Activated CD4-positive, CD25-positive, alpha-beta regulatory T cell treated with anti-CD3 and anti-CD28 coated beads, Interleukin-2, amount 50 U/mL, for 24 hours (primary cell): ENCODE measurements around the gene KCNAB2.
A peak's percentile ranks its signal among the peaks of the same experiment; 100 is the strongest.

ENCODE experiments used
- ATAC-seq, 2 donors: fragments of 150-1000 bp; cut with Tn5 transposase; one replicate each; pipeline ENCODE4 v1.10.0; 2021; ENCODE audit warnings: mild to moderate bottlenecking in 1 of 2, moderate library complexity in 1 of 2

Gene KCNAB2

DNA sequence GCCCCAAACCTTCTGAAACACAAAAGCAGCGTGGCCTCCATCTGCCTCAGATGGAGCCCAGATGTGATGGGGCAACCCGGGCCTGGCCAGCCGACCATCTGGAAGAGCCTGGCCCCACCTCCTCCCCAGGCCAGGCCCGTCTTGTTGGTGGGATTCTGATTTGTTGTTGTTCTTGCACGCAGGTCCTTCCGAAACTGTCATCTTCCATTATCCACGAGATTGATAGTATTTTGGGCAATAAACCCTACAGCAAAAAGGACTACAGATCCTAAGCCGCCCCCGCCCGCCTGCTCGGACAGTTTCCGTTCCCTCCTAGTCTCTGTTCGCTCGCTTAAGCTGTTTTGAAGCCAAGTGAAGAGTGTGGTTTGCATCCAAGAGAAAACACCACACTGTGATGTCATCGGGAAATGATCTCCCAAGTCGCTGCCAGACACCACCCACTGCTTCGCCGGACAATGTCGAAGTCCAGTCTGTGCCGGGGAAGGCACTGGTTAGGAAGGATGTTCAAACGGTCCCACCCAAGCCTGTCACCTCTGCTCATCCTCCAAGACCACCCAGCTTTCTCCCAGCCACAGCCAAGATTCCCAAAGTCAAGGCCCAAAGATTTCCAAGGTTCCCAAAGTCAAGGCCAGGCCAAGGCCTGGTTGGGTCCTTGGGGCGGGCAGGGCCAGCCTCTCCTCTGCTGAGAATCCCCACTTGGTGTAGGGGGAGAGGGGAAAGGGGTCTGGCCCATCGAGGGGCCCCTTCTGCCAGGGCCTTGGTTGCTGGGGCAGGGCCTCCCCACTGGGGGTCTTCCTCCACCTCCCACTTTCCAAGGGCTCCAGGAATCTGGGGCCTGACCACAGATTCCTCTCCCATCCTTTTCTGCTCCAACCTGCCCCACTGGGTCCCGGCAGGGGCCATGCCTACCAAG lies 52.9 kb downstream of the KCNAB2 start:
- ATAC-seq, result no peak

DNA sequence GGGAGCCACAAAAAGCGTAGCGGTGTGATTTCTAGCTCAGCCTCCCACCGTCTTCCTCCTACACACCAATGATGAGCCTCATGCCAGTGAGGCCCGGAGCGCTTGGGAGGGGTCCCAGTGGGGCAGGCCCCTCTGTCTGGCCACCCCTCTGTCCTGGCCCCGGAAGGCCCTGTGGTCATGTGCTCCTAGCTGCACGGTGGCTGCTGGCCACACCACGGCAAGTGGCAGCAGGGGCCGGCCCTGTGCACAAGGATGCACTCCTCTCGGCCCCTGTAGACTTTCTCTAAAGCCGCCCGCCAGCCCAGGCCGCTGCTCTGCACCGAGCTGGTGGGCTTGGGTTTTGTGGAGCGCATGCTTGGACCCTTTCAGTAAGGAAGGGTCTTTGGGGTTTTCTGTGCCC lies 53.6 kb downstream of the KCNAB2 start:
- ATAC-seq, result no peak

DNA sequence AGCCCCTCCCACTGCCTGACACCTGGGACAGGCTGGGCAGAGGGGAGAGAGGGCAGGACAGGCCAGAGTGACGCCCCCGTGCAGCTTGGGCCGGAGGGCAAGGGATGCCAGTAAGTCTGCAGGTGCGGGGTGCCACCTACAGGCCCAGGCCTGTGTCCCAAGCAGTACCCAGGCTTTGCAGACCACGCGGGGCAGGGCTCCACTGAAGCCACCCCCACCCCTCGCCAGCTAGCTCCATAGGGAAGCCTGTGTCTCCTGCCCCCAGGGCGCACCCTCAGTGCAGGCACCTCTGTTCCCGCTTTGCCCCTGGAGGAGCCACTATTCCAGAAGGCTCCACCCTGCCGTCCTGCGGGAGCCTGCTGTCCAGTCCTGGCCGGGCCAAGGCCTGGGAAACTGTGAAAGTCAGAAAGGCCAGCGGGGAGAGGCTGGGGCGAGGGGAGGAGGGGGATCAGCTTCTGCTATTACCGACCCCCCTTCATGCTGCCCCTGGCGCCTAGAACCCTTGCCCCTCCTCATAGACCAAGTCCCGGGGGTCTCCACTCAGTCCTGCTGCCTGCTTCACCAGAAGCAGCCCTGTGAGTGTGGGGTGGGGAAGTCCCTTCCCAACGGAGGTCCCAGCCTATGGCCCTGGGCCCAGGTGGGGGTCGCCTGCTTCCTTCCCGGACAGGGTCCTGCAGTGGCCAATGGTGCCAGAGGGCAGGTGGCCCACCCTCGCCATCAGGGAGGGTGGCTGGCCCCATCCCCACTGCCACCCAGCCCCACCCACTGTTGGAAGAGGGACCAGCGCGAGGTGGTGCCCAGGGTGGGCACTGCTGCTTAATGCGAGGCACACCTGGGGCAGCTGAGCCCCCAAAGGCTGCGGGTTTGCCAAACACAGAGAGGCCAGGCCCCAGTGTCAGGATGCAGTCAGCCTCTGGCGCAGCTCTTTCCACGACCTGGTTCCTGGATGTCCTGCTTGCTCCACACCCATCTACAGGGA lies 54.4 kb downstream of the KCNAB2 start:
- no peak for ATAC-seq

DNA sequence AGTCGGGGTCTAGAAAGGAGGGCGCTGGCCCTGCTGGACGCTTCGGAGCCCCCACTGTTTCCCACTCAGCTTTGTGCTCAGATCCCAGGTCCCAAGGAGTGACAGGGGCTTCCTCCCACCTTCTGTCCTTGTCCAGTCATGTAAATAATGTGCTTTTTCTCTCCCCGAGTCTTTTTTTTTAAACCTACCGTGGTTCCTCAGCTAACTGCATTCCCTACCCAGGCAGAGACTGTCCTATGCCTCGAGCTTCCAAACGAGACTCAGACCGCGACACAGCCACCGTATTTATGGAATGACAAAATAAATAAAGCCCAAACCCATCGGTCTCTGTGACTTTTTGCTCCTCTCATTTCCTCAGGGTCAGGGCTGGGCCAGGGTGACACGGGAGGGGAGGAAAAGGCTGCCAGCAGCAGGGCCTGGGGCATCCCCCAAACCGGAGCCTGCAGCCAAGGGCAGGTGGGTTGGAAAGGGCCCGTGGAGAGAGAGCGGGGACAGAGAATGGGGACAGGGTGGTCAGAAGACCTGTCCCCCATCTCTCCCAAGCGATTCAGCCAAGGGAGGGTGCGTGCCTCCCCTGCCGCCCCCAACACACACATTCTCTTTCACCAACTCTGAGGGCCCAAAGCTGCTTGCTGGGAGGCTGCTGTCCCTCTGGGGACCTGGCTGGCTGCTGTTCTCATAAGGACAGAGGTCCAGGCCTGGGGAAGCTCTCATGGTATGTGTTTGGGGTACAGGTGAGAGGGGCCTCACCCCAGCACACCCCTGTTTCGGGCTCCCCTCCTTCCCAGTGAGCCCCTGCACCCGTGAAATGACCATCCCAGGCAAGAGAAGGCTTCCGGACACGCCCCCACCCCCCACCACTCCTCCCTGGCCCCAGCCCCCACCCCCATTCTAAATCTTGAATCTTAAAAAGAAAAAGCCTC lies 55.4 kb downstream of the KCNAB2 start:
- ATAC-seq, result no peak

DNA sequence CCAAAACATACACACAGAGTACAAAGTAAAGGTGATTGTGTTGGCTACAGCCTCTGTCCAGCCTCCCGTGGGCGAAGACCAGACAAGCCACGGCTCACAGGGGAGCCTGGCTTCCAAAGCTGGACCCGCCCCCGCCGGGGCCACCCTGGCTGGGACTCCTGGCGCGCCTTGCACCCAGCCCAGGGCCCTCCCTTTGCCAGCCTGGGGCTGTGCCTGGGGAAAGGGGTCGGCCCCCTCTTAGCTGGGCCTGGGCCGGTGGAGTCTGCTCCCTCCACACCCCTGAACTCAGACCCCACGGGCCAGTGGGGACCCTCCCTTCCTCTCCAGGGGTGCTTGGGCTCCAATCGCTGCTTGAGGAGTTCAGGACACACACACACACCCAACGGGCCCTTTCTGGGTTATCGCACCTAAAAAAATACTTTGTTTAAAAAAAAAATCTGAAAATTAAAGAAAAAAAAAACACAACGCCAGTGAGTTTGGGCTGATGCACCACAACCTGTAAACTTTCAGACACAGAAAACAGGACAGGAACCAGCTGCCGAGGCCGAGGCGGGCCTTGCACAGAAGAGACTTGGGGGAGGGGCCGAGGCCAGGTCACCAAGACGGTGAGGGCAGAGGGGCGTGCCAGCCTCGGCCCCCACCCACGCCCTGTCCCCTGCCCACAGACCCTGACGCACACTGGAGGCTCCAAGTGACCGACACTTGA lies 56.3 kb downstream of the KCNAB2 start:
- no peak for ATAC-seq

DNA sequence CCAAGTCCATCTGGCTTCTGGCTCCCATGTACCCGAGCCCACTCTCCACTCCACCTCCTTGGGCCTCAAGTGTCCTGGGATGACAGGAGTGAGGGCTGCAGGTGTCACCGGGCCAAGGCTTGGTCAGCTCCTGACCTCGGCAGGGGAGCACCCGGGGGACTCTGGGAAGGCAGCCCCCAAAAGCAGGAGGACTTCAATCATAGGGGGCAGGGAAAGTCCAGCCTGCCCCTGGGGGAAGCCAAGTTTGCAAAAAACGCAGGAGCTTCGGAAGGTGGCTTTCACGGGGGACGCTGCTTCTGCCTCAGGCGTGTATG lies 56.8 kb downstream of the KCNAB2 start:
- no peak for ATAC-seq

DNA sequence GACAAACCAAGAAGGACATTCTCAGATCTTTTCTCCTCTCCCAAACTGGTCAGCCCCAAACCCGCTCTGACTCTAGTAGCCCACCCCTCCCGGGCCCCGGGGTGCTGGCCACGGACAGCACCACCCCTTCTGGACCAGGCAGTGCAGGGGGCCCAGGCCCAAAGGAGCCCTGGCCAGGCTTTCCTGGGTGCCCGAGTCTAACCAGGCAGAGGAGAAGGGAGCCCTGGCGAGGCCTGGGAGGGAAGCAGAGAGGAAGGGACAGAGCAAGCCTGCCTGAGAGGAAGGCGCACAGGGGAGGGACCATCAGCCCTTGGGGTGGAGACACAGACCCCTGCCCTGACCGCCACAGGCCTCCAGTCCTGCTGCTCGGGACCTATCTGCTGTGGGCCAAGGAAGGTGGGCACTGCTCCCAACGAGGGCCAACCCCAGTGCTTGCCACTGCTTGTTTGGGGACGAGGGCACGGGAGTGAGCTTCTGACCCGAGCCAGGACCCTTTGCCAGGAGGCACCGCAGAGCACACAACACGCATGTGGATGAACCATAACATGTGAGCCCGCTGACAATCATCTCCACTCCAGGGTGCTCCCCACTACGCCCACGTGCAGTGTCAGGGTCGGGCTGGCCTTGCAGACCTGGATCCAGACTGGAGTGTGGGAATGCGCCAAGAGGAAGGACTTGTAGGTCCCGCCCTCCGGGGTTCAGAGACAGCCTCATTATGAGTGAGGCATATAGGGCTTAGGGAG lies 57.6 kb downstream of the KCNAB2 start:
- no peak for ATAC-seq

DNA sequence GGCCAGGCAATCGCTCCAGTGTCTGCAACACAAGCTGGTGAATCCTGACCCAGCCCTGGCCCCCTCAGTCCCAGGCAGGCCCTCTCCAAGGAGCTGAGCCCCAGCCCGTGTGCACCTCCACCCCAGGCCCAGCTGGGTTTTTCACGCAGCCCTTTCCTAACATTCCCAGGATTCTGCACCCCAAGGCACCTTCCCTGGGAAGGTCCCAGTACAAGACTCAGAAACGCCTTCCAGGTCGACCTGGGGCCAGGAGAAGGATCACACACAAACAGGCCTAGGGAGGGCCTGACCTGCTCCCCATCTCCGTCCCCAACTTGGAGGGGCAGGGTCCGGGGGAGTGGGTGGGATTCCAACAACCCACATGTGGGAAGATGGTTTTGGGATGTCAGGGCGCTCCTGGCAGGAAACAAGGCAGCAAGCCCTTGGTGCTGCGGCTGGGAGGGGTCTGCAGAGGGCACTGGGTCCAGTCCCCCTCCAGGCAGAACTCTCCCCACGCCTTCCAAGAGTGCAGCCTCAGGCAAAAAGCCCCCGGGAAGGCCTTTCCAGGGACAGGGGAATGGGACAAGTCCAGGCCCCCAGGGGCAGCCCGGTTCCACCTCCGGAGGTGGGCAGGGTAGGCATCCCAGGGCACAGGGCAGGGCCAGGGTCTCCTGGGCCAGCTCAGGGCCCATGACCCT lies 58.3 kb downstream of the KCNAB2 start:
- ATAC-seq, result no peak

DNA sequence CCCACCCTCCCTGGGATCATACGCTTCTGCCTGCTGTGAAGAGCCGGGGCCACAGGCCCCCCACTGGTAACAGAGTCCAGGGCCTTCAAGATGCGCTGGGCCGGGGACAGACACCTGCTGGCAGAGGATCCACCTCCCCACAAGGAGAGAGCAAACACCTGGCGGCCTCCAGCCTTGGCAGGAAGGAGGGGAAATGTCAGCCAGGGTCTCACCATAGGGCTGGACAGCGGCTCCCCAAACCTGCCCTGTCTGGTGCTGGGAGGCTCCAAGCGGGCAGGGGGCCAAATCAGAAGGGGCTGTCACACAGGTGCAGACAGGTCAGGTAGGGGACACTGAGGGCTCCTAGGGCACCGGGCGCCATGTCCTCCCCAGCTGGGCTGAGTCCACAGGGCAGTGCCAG lies 58.9 kb downstream of the KCNAB2 start:
- no peak for ATAC-seq

DNA sequence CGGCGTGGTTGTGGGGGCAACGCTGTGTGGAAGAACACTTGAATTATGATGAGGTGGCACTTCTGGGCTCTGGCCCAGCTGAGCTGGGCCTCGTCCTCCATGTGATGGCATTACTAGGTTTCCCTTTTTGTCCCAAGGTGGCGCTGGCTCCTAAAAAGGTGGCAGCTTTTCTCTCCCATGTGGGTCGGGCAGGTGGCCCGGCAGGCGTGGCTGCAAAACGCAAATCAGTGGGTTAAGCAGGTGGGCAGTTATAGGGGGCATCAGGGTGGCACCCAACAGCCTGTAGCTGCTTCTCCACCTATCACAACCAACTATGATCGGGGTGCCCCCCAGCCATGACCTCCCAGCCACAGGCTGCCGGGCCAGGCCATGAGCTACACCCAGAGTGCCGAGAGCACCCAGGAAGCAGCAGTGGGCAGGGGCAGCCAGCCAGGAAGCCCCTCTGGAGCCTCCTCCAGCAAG lies 59.6 kb downstream of the KCNAB2 start:
- no peak for ATAC-seq

DNA sequence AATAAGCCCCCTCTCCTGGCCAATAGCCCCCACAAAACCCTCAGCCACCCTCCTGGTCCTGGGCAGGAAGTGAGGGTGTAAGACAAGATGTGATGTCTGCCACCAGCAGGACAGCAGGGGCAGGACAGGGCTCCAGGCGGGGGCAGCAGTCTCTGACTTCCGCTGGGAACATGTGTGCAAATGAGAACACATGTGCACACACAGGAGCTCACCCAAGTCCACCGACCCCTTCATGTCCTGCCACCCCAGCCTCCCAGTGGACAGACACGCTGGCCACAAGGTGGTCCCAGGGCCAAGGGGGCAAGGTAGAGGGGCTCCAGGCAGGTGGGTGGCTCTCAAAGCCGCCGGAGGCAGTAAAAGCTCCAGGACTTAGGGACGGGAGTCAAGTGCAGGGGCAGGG lies 60.1 kb downstream of the KCNAB2 start:
- no peak for ATAC-seq

DNA sequence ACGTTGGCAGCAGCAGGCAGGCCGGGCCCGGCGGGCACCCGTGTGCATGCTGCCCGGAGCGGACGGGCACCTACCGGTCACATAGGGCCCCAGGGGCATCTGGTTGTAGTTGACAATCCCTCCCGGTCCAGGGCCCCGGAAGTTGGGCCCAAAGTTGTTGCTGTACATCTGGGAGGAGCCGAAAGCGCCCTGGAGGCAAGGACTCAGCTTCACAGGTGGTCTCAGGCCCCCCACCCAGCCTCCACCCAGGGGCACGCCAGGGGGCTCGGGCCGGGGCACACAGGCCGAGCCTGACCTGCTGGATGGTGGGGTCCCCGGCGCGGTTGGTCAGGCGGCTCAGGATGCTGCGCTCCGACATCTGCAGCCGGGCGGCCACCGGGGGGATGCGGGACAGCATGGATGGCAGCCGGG lies 60.6 kb downstream of the KCNAB2 start:
- no peak for ATAC-seq

DNA sequence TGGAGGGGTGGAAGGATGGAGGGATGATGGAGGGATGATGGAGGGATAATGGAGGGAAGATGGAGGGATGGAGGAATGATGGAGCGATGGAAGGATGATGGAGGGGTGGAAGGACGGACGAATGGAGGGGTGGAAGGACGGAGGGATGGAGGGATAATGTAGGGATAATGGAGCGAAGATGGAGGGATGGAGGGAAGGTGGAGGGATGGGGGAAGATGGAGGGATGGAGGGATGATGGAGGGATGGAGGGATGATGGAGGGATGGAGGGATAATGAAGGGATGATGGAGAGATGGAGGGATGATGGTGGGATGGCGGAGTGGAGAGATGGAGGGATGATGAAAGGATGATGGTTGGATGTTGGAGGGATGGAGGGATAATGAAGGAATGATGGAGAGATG lies 61.3 kb downstream of the KCNAB2 start:
- no peak for ATAC-seq

DNA sequence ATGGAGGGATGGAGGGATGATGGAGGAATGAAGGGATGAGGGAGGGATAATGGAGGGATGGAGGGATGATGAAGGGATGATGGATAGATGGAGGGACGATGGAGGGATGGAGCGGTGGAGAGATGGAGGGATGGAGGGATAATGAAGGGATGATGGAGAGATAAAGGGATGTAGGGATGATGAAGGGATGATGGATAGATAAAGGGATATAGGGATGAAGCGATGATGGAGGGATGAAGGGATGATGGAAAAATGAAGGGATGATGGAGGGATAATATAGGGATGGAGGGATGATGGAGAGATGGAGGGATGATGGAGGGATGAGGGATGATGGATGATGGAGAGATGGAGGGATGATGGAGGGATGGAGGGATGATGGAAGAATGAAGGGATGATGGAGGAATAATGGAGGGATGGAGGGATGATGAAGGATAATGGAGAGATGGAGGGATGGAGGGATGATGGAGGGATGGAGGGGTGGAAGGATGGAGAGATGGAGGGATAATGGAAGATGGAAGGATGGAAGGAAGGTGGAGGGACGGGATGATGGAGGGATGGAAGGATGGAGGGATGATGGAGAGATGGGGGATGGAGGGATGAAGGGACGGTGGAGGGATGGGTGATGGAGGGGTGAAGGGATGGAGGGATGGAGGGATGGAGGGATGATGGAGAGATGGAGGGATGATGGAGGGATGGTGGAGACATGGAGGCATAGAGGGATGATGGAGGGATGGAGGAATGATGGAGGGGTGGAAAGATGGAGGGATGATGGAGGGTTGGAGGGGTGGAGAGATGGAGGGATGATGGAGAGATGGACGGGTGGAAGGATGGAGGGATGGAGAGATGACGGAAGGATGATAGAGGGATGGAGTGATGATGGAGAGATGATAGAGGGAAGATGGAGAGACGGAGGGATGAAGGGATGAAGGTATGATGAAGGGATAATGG lies 62.0 kb downstream of the KCNAB2 start:
- ATAC-seq, result no peak

DNA sequence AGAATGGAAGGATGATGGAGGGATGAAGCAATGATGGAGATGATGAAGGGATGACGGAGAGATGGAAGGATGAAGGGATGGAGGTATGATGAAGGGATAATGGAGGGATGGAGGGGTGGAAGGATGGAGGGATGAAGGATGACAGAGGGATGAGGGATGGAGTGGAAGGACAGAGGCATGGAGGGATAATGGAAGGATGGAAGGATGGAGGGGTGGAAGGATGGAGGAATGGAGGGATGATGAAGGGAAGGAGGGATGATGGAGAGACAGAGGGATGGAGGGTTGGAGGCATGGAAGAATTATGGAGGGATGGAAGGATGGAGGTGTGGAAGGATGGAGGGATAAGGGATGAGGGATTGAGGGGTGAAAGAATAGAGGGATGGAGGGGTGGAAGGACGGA lies 62.8 kb downstream of the KCNAB2 start:
- ATAC-seq, result no peak

DNA sequence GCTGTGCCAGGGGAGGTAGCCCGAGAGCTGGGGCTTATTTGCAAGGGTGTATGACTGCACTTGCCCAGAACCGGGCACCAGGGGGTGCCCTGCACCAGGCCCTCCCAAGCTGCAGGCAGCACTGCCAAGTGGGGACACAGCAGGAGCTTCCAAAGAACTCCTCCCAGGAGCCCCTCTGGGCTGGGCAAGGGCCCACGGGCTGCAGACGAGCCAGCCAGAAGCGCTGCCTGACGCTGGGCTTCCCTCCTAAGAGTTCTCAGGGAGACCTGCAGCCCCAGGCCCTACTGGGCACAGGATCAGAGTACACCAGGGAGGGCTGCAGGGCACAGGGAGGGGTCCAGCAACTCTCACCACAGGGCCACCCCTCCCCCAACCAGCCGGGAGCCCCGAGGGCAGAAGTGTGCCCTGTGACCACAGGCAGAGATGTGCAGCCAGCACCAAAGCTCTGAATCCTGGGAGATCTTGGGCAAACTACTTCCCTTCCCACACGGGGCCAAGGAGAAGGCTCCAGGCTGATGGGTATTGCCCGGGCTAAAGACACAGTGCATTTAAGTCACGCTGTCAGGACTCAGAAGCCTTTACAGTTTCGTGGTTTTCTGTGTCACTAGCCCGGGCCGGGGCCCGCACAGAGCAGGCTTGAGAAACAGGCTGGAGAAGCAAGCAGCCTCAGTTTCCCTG lies 63.4 kb downstream of the KCNAB2 start:
- ATAC-seq, result peak; percentile 53 to 71

DNA sequence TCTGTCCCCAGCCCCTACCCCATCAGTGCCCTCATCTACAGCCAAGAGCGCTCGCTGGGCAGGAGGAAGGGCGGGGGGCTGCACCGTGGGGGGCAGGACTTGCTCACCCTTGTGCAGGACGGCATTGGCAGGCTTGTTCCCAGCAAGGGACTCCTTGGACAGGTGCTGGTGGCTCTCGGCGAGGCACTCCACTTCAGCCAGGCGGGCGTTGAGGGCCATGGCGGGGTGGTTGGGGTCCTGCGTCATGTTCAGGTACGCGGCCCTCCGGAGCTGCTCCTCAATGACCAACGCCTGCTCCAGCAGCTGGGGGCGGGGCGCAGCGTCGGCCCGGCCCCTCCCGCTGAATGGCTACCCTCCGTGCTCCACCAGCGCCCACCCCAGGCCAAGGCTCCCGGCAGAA lies 64.0 kb downstream of the KCNAB2 start:
- no peak for ATAC-seq

DNA sequence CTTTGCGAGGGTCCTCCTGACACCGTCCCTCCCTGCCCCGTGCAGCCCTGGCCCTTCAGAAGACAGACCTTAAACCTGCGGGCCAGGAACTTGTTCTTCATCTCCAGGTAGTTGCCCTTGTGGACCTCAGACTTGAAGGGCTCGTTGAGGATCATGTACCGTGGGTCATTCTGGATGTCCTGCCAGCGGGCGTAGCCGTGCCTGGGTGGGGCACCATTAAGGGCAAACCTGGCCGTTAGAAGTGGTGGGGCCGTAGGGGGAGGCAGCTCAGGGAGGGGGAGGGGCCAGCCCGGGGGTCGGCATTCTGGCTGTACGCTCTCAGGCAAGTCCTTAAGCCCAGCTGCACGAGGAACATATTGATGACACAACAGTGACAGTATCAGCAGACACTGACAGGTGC lies 64.6 kb downstream of the KCNAB2 start:
- no peak for ATAC-seq

DNA sequence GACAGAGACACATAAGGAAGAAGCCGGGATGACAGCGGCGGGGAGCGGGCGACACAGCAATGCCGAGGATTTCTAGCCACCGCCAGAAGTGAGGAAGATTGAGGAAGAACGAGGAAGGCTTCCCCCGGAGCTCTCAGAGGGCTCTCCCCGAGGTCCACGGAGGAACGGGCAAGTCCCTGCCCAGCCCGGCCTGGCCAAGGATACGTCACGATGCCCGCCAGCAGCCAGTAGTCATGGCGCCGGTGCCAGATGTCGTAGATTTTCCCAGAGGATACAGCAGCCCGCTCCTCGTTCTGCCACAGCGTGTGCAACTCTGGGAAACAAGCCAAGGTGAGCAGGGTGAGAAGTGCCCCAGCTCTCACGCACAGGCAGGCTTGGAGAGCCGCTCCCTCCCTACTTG lies 65.9 kb downstream of the KCNAB2 start:
- no peak for ATAC-seq
